Uterus (tissue), 2 donors: ENCODE data around the gene LYZL6.

ENCODE experiments used
- CTCF ChIP-seq, 4 experiments: fragments of 200-600 bp in 2 of 4; fragments of 450-650 bp in 2 of 4; sonication (generic) in 2 of 4; IDR thresholded peaks; one replicate each; pipeline ENCODE4 v1.5.1; 2016 to 2019; ENCODE audit warnings: antibody characterized with exemption in 4 of 4, mild to moderate bottlenecking in 2 of 4, moderate library complexity in 1 of 4
- POLR2A ChIP-seq, 2 donors: fragments of 450-650 bp; IDR thresholded peaks; one replicate each; pipeline ENCODE4 v1.6.1; 2016; ENCODE audit warnings: antibody characterized with exemption in 2 of 2, mild to moderate bottlenecking in 1 of 2, moderate library complexity in 1 of 2

GRCh38 chr17:35982409-35983191, 39.1 kb upstream of the LYZL6 start:
- TF ChIP-seq CTCF (IDR thresholded peaks at IDR 0.05) = no peak
- TF ChIP-seq POLR2A (IDR thresholded peaks at IDR 0.05) = no peak
